ENCODE results near the gene MACC1. TPM values are rescaled to one million over a fixed set of nuclear protein-coding genes. Genes with fewer than 3 reads are reported as not detected.

Gene MACC1
- polyA plus RNA-seq, 4 donors, result 3.5 to 75.0 (median 7.3) TPM

- Histone ChIP-seq H3K4me1 (ENCODE audit: control insufficient read depth in 3 of 3, insufficient read depth in 2 of 3, low read depth in 1 of 3, low read length in 2 of 3) (no peaks in the 10 kb centered on the region), H3K27ac (ENCODE audit: low read depth in 1 of 3, low read length in 2 of 3) (no peak overlapping the region), H3K4me3 (ENCODE audit: low read depth in 1 of 3, low read length in 3 of 3) (no peak overlapping the region), H3K27me3 (ENCODE audit: control insufficient read depth in 3 of 3, insufficient read depth in 3 of 3, low read length in 3 of 3) (no peaks in the 10 kb centered on the region), H3K36me3 (ENCODE audit: control insufficient read depth in 3 of 3, insufficient read depth in 2 of 3, low read depth in 1 of 3, low read length in 3 of 3) (no peaks in the 10 kb centered on the region), H3K9me3 (ENCODE audit: control insufficient read depth in 2 of 2, insufficient read depth in 1 of 2, low read depth in 1 of 2, low read length in 1 of 2) (no peaks in the 10 kb centered on the region)
- no peak for FAIRE-seq
- no peak for DNase-seq
- WGBS, 3 donors, result 92 to 97% (median 94%) methylated on average over 2 of the region's 2 CpGs
Observed at GRCh38 chr7:20227291-20227795, 10.2 kb upstream of the MACC1 start.

- FAIRE-seq (no peak), DNase-seq (no peak)
Observed at GRCh38 chr7:20226860-20227259, 9.7 kb upstream of the MACC1 start.

GRCh38 chr7:20225384-20225783 is 8.2 kb upstream of the MACC1 start:
- DNase-seq (no peak), FAIRE-seq (no peak)
- Histone ChIP-seq H3K9me3 (ENCODE audit: control insufficient read depth in 2 of 2, insufficient read depth in 1 of 2, low read depth in 1 of 2, low read length in 1 of 2) (no peaks in the 10 kb centered on the region), H3K36me3 (ENCODE audit: control insufficient read depth in 3 of 3, insufficient read depth in 2 of 3, low read depth in 1 of 3, low read length in 3 of 3) (no peaks in the 10 kb centered on the region), H3K27me3 (ENCODE audit: control insufficient read depth in 3 of 3, insufficient read depth in 3 of 3, low read length in 3 of 3) (no peaks in the 10 kb centered on the region), H3K4me3 (ENCODE audit: low read depth in 1 of 3, low read length in 3 of 3) (no peak overlapping the region), H3K4me1 (ENCODE audit: control insufficient read depth in 3 of 3, insufficient read depth in 2 of 3, low read depth in 1 of 3, low read length in 2 of 3) (peaks cover 1 to 9% (median 7%) of the 10 kb centered on the region in 3 donors), H3K27ac (ENCODE audit: low read depth in 1 of 3, low read length in 2 of 3) (no peak overlapping the region)
- 78 to 82% (median 79%) methylated on average over 2 of the region's 2 CpGs for WGBS, 3 donors

More at GRCh38 chr7:20226860-20227259, 9.7 kb upstream of the MACC1 start:
- H3K27ac ChIP-seq (ENCODE audit: low read depth in 1 of 3, low read length in 2 of 3), result no peak overlapping the region
- WGBS, 3 donors, result 5 to 49% (median 47%) methylated on average over 1 of the region's 1 CpG
- H3K27me3 ChIP-seq (ENCODE audit: control insufficient read depth in 3 of 3, insufficient read depth in 3 of 3, low read length in 3 of 3), result no peaks in the 10 kb centered on the region
- H3K4me1 ChIP-seq (ENCODE audit: control insufficient read depth in 3 of 3, insufficient read depth in 2 of 3, low read depth in 1 of 3, low read length in 2 of 3), result no peaks in the 10 kb centered on the region
- H3K36me3 ChIP-seq (ENCODE audit: control insufficient read depth in 3 of 3, insufficient read depth in 2 of 3, low read depth in 1 of 3, low read length in 3 of 3), result no peaks in the 10 kb centered on the region
- H3K4me3 ChIP-seq (ENCODE audit: low read depth in 1 of 3, low read length in 3 of 3), result no peak overlapping the region
- H3K9me3 ChIP-seq (ENCODE audit: control insufficient read depth in 2 of 2, insufficient read depth in 1 of 2, low read depth in 1 of 2, low read length in 1 of 2), result no peaks in the 10 kb centered on the region

- H3K36me3 ChIP-seq (ENCODE audit: control insufficient read depth in 3 of 3, insufficient read depth in 2 of 3, low read depth in 1 of 3, low read length in 3 of 3), result no peaks in the 10 kb centered on the region
- H3K4me3 ChIP-seq (ENCODE audit: low read depth in 1 of 3, low read length in 3 of 3), result no peak overlapping the region
- no peaks in the 10 kb centered on the region for H3K27me3 ChIP-seq (ENCODE audit: control insufficient read depth in 3 of 3, insufficient read depth in 3 of 3, low read length in 3 of 3)
- H3K4me1 ChIP-seq (ENCODE audit: control insufficient read depth in 3 of 3, insufficient read depth in 2 of 3, low read depth in 1 of 3, low read length in 2 of 3), result peaks cover 1 to 23% (median 7%) of the 10 kb centered on the region in 3 donors
- no peaks in the 10 kb centered on the region for H3K9me3 ChIP-seq (ENCODE audit: control insufficient read depth in 2 of 2, insufficient read depth in 1 of 2, low read depth in 1 of 2, low read length in 1 of 2)
- no peak overlapping the region for H3K27ac ChIP-seq (ENCODE audit: low read depth in 1 of 3, low read length in 2 of 3)
- DNase-seq (no peak), FAIRE-seq (no peak)
Observed at GRCh38 chr7:20224025-20224424, 6.8 kb upstream of the MACC1 start.

- no peak overlapping the region for H3K4me3 ChIP-seq (ENCODE audit: low read depth in 1 of 3, low read length in 3 of 3)
- no peak for DNase-seq
- H3K27me3 ChIP-seq (ENCODE audit: control insufficient read depth in 3 of 3, insufficient read depth in 3 of 3, low read length in 3 of 3), result no peaks in the 10 kb centered on the region
- H3K27ac ChIP-seq (ENCODE audit: low read depth in 1 of 3, low read length in 2 of 3), result no peak overlapping the region
- H3K9me3 ChIP-seq (ENCODE audit: control insufficient read depth in 2 of 2, insufficient read depth in 1 of 2, low read depth in 1 of 2, low read length in 1 of 2), result no peaks in the 10 kb centered on the region
- H3K36me3 ChIP-seq (ENCODE audit: control insufficient read depth in 3 of 3, insufficient read depth in 2 of 3, low read depth in 1 of 3, low read length in 3 of 3), result no peaks in the 10 kb centered on the region
- WGBS, 3 donors, result 95 to 97% (median 95%) methylated on average over 5 of the region's 5 CpGs
- H3K4me1 ChIP-seq (ENCODE audit: control insufficient read depth in 3 of 3, insufficient read depth in 2 of 3, low read depth in 1 of 3, low read length in 2 of 3), result peaks cover 1 to 29% (median 7%) of the 10 kb centered on the region in 3 donors
- no peak for FAIRE-seq
Observed at GRCh38 chr7:20223356-20223755, 6.2 kb upstream of the MACC1 start.

GRCh38 chr7:20222219-20222828 is 5.1 kb upstream of the MACC1 start:
- no peaks in the 10 kb centered on the region for H3K27me3 ChIP-seq (ENCODE audit: control insufficient read depth in 3 of 3, insufficient read depth in 3 of 3, low read length in 3 of 3)
- DNase-seq (no peak), FAIRE-seq (no peak)
- no peaks in the 10 kb centered on the region for H3K36me3 ChIP-seq (ENCODE audit: control insufficient read depth in 3 of 3, insufficient read depth in 2 of 3, low read depth in 1 of 3, low read length in 3 of 3)
- H3K4me1 ChIP-seq (ENCODE audit: control insufficient read depth in 3 of 3, insufficient read depth in 2 of 3, low read depth in 1 of 3, low read length in 2 of 3), result peaks cover 1 to 33% (median 7%) of the 10 kb centered on the region in 3 donors
- WGBS, 3 donors, result 78 to 83% (median 80%) methylated on average over 7 of the region's 7 CpGs
- H3K27ac ChIP-seq (ENCODE audit: low read depth in 1 of 3, low read length in 2 of 3), result peak overlapping the region in 1 of 3 donors; percentile 1
- H3K9me3 ChIP-seq (ENCODE audit: control insufficient read depth in 2 of 2, insufficient read depth in 1 of 2, low read depth in 1 of 2, low read length in 1 of 2), result no peaks in the 10 kb centered on the region
- no peak overlapping the region for H3K4me3 ChIP-seq (ENCODE audit: low read depth in 1 of 3, low read length in 3 of 3)

GRCh38 chr7:20220921-20221547 is 3.9 kb upstream of the MACC1 start:
- Histone ChIP-seq H3K9me3 (ENCODE audit: control insufficient read depth in 2 of 2, insufficient read depth in 1 of 2, low read depth in 1 of 2, low read length in 1 of 2) (no peaks in the 10 kb centered on the region), H3K36me3 (ENCODE audit: control insufficient read depth in 3 of 3, insufficient read depth in 2 of 3, low read depth in 1 of 3, low read length in 3 of 3) (no peaks in the 10 kb centered on the region), H3K4me1 (ENCODE audit: control insufficient read depth in 3 of 3, insufficient read depth in 2 of 3, low read depth in 1 of 3, low read length in 2 of 3) (peaks cover 1 to 33% (median 7%) of the 10 kb centered on the region in 3 donors), H3K27me3 (ENCODE audit: control insufficient read depth in 3 of 3, insufficient read depth in 3 of 3, low read length in 3 of 3) (no peaks in the 10 kb centered on the region), H3K27ac (ENCODE audit: low read depth in 1 of 3, low read length in 2 of 3) (peak overlapping the region; percentile 94 to 97 (median 95)), H3K4me3 (ENCODE audit: low read depth in 1 of 3, low read length in 3 of 3) (no peak overlapping the region)
- WGBS, 3 donors, result 31 to 37% (median 33%) methylated on average over 4 of the region's 4 CpGs
- FAIRE-seq (no peak), DNase-seq (no peak)

GRCh38 chr7:20220293-20220761 is 3.1 kb upstream of the MACC1 start:
- peak overlapping the region; percentile 94 to 97 (median 95) for H3K27ac ChIP-seq (ENCODE audit: low read depth in 1 of 3, low read length in 2 of 3)
- FAIRE-seq (no peak), DNase-seq (no peak)
- no peaks in the 10 kb centered on the region for H3K9me3 ChIP-seq (ENCODE audit: control insufficient read depth in 2 of 2, insufficient read depth in 1 of 2, low read depth in 1 of 2, low read length in 1 of 2)
- H3K4me3 ChIP-seq (ENCODE audit: low read depth in 1 of 3, low read length in 3 of 3), result no peak overlapping the region
- H3K36me3 ChIP-seq (ENCODE audit: control insufficient read depth in 3 of 3, insufficient read depth in 2 of 3, low read depth in 1 of 3, low read length in 3 of 3), result no peaks in the 10 kb centered on the region
- H3K4me1 ChIP-seq (ENCODE audit: control insufficient read depth in 3 of 3, insufficient read depth in 2 of 3, low read depth in 1 of 3, low read length in 2 of 3), result peaks cover 1 to 33% (median 7%) of the 10 kb centered on the region in 3 donors
- 12 to 26% (median 16%) methylated on average over 3 of the region's 3 CpGs for WGBS, 3 donors
- H3K27me3 ChIP-seq (ENCODE audit: control insufficient read depth in 3 of 3, insufficient read depth in 3 of 3, low read length in 3 of 3), result no peaks in the 10 kb centered on the region
